ENCODE measurements around the gene GPATCH2L. TPM values are rescaled to one million over a fixed set of nuclear protein-coding genes. Genes with fewer than 3 reads are reported as not detected.

Gene GPATCH2L
- polyA plus RNA-seq, 1 donor (not counting 4 experiments of a cell fraction or from before 2014, with no cell fraction given), result 28.8 TPM

GRCh38 chr14:76168531-76168930, 16.8 kb downstream of the GPATCH2L start:
- Histone ChIP-seq H4K20me1 (ENCODE audit: control insufficient read depth, extremely low read depth, insufficient read depth, low read length) (peaks cover 3% of the 10 kb centered on the region), H3K9me1 (ENCODE audit: control insufficient read depth, extremely low read depth, insufficient read depth, low read length) (no peaks in the 10 kb centered on the region), H3K27me3 (ENCODE audit: control insufficient read depth, extremely low read depth, insufficient read depth, low read length) (no peaks in the 10 kb centered on the region), H3K36me3 (ENCODE audit: control insufficient read depth in 2 of 2, extremely low read depth in 1 of 2, insufficient read depth in 2 of 2, low read length in 2 of 2) (peaks cover 14 to 30% of the 10 kb centered on the region in 2 experiments), H3K27ac (ENCODE audit: control insufficient read depth, insufficient read depth, low read length) (no peak overlapping the region), H3K4me3 (ENCODE audit: control insufficient read depth in 2 of 3, extremely low read depth in 1 of 3, insufficient read depth in 2 of 3, low read depth in 1 of 3, low read length in 3 of 3) (no peak overlapping the region), H3K4me1 (ENCODE audit: control insufficient read depth, extremely low read depth, insufficient read depth, low read length) (peaks cover 21% of the 10 kb centered on the region), H3K9ac (ENCODE audit: control insufficient read depth, extremely low read depth, insufficient read depth, low read length) (no peak overlapping the region), H3K4me2 (ENCODE audit: control insufficient read depth, extremely low read depth, insufficient read depth, low read depth, low read length) (no peak overlapping the region), H3K9me3 (ENCODE audit: control insufficient read depth, low read depth, low read length) (no peaks in the 10 kb centered on the region), H2AFZ (ENCODE audit: control insufficient read depth, low read length) (no peak overlapping the region), H3K79me2 (ENCODE audit: control insufficient read depth, insufficient read depth, low read length) (peaks cover 59% of the 10 kb centered on the region)
- FAIRE-seq, result no peak
- dilution Hi-C loops (cut with MboI; ENCODE audit: extremely low pct_ligation_motif_present, low sequenced_read_pairs), result no loop called here
- TF ChIP-seq EZH2 (IDR thresholded peaks at IDR 0.05; ENCODE audit: low read length) (no peak), CTCF (optimal IDR thresholded peaks at IDR 0.05 in 1 of 3, IDR thresholded peaks at IDR 0.05 in 1 of 3, conservative IDR thresholded peaks at IDR 0.05 in 1 of 3; ENCODE audit: extremely low read depth in 1 of 3, insufficient read depth in 2 of 3, low read length in 3 of 3) (no peak)
- no peak for DNase-seq (ENCODE audit: low read depth, low spot score)

- no peaks in the 10 kb centered on the region for H3K9me1 ChIP-seq (ENCODE audit: control insufficient read depth, extremely low read depth, insufficient read depth, low read length)
- peak overlapping the region; percentile 42 for H3K4me2 ChIP-seq (ENCODE audit: control insufficient read depth, extremely low read depth, insufficient read depth, low read depth, low read length)
- H3K9me3 ChIP-seq (ENCODE audit: control insufficient read depth, low read depth, low read length), result no peaks in the 10 kb centered on the region
- TF ChIP-seq EZH2 (IDR thresholded peaks at IDR 0.05; ENCODE audit: low read length) (no peak), CTCF (optimal IDR thresholded peaks at IDR 0.05 in 1 of 3, IDR thresholded peaks at IDR 0.05 in 1 of 3, conservative IDR thresholded peaks at IDR 0.05 in 1 of 3; ENCODE audit: extremely low read depth in 1 of 3, insufficient read depth in 2 of 3, low read length in 3 of 3) (no peak)
- peaks cover 21% of the 10 kb centered on the region for H3K4me1 ChIP-seq (ENCODE audit: control insufficient read depth, extremely low read depth, insufficient read depth, low read length)
- H2AFZ ChIP-seq (ENCODE audit: control insufficient read depth, low read length), result no peak overlapping the region
- H3K4me3 ChIP-seq (ENCODE audit: control insufficient read depth in 2 of 3, extremely low read depth in 1 of 3, insufficient read depth in 2 of 3, low read depth in 1 of 3, low read length in 3 of 3), result no peak overlapping the region
- H3K79me2 ChIP-seq (ENCODE audit: control insufficient read depth, insufficient read depth, low read length), result peaks cover 49% of the 10 kb centered on the region
- peaks cover 3% of the 10 kb centered on the region for H4K20me1 ChIP-seq (ENCODE audit: control insufficient read depth, extremely low read depth, insufficient read depth, low read length)
- dilution Hi-C loops (cut with MboI; ENCODE audit: extremely low pct_ligation_motif_present, low sequenced_read_pairs), result no loop called here
- H3K27ac ChIP-seq (ENCODE audit: control insufficient read depth, insufficient read depth, low read length), result no peak overlapping the region
- DNase-seq (ENCODE audit: low read depth, low spot score) (no peak), FAIRE-seq (no peak)
- no peak overlapping the region for H3K9ac ChIP-seq (ENCODE audit: control insufficient read depth, extremely low read depth, insufficient read depth, low read length)
- H3K36me3 ChIP-seq (ENCODE audit: control insufficient read depth in 2 of 2, extremely low read depth in 1 of 2, insufficient read depth in 2 of 2, low read length in 2 of 2), result peaks cover 12 to 22% of the 10 kb centered on the region in 2 experiments
- no peaks in the 10 kb centered on the region for H3K27me3 ChIP-seq (ENCODE audit: control insufficient read depth, extremely low read depth, insufficient read depth, low read length)
These were observed 18.1 kb downstream of the GPATCH2L start for GRCh38 chr14:76169776-76170175.
